Tongue (tissue), 2 donors: ENCODE measurements around the gene NUTM2G. TPM values are rescaled to one million over a fixed set of nuclear protein-coding genes. Genes with fewer than 3 reads are reported as not detected.
"Not testable (repeated sequence)": the region's sequence is repeated elsewhere in the genome, so short reads cannot be mapped to it uniquely, and the experiment has no call there.

Experiments used
- DNase-seq: peaks from one replicate; pipeline ENCODE4 v3.0.0-alpha.2; 2015
- total RNA-seq: library from RNA; depleted of rRNA; stranded (reverse); fragments of >200 nt; gene quantifications from one replicate; pipeline ENCODE4 v1.2.3, GENCODE V29; 2014

The NUTM2G gene
- total RNA-seq = not detected

GRCh38 chr9:96928543-96928942 is at the start of gene NUTM2G:
Gene NUTM2G (plus strand): TSS chr9:96928843. CDS start chr9:96929025, 182 bp downstream.
- DNase-seq = not testable (repeated sequence)

GRCh38 chr9:96883922-96884321 is 44.7 kb upstream of the NUTM2G start:
- no peak for DNase-seq

GRCh38 chr9:96884443-96884842 is 44.2 kb upstream of the NUTM2G start:
- DNase-seq = no peak

GRCh38 chr9:96885424-96885823 is 43.2 kb upstream of the NUTM2G start:
- DNase-seq = no peak

GRCh38 chr9:96888591-96888990 is 40.1 kb upstream of the NUTM2G start:
- DNase-seq = no peak

- DNase-seq = no peak
Measured at GRCh38 chr9:96892131-96892530, 36.5 kb upstream of the NUTM2G start.

- DNase-seq = not testable (repeated sequence)
Measured at GRCh38 chr9:96900010-96900409, 28.6 kb upstream of the NUTM2G start.

- DNase-seq = not testable (repeated sequence)
Measured at GRCh38 chr9:96904947-96905722, 23.5 kb upstream of the NUTM2G start.

- not testable (repeated sequence) for DNase-seq
Measured at GRCh38 chr9:96908479-96908878, 20.2 kb upstream of the NUTM2G start.

- not testable (repeated sequence) for DNase-seq
Measured at GRCh38 chr9:96915539-96915938, 13.1 kb upstream of the NUTM2G start.

GRCh38 chr9:96916531-96916930 is 12.1 kb upstream of the NUTM2G start:
- not testable (repeated sequence) for DNase-seq

- not testable (repeated sequence) for DNase-seq
Measured at GRCh38 chr9:96918550-96918949, 10.1 kb upstream of the NUTM2G start.

GRCh38 chr9:96920803-96921202 is 7.8 kb upstream of the NUTM2G start:
- DNase-seq = not testable (repeated sequence)

- DNase-seq = not testable (repeated sequence)
Measured at GRCh38 chr9:96925587-96925986, 3.1 kb upstream of the NUTM2G start.

- DNase-seq = not testable (repeated sequence)
Measured at GRCh38 chr9:96931665-96932064, 3.0 kb downstream of the NUTM2G start.

GRCh38 chr9:96934097-96934496 is 5.5 kb downstream of the NUTM2G start:
- DNase-seq = not testable (repeated sequence)

GRCh38 chr9:96934706-96935105 is 6.1 kb downstream of the NUTM2G start:
- not testable (repeated sequence) for DNase-seq

- DNase-seq = not testable (repeated sequence)
Measured at GRCh38 chr9:96935401-96935800, 6.8 kb downstream of the NUTM2G start.

- not testable (repeated sequence) for DNase-seq
Measured at GRCh38 chr9:96937442-96937841, 8.8 kb downstream of the NUTM2G start.

- DNase-seq = not testable (repeated sequence)
Measured at GRCh38 chr9:96938957-96939665, 10.5 kb downstream of the NUTM2G start.

GRCh38 chr9:96940982-96941381 is 12.3 kb downstream of the NUTM2G start:
- DNase-seq = not testable (repeated sequence)

- DNase-seq = not testable (repeated sequence)
Measured at GRCh38 chr9:96941628-96942027, 13.0 kb downstream of the NUTM2G start.

GRCh38 chr9:96942181-96942580 is 13.5 kb downstream of the NUTM2G start:
- not testable (repeated sequence) for DNase-seq
